IPS DF 4.7 (cell line): ENCODE measurements around the gene DENND10.

Experiments
- DNase-seq: peaks from one replicate; pipeline ENCODE4 v3.0.0-alpha.2; 2013; ENCODE audit warnings: low spot score; ENCODE audit errors: extremely low read depth

The DENND10 gene, protein sequence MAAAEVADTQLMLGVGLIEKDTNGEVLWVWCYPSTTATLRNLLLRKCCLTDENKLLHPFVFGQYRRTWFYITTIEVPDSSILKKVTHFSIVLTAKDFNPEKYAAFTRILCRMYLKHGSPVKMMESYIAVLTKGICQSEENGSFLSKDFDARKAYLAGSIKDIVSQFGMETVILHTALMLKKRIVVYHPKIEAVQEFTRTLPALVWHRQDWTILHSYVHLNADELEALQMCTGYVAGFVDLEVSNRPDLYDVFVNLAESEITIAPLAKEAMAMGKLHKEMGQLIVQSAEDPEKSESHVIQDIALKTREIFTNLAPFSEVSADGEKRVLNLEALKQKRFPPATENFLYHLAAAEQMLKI

DNA sequence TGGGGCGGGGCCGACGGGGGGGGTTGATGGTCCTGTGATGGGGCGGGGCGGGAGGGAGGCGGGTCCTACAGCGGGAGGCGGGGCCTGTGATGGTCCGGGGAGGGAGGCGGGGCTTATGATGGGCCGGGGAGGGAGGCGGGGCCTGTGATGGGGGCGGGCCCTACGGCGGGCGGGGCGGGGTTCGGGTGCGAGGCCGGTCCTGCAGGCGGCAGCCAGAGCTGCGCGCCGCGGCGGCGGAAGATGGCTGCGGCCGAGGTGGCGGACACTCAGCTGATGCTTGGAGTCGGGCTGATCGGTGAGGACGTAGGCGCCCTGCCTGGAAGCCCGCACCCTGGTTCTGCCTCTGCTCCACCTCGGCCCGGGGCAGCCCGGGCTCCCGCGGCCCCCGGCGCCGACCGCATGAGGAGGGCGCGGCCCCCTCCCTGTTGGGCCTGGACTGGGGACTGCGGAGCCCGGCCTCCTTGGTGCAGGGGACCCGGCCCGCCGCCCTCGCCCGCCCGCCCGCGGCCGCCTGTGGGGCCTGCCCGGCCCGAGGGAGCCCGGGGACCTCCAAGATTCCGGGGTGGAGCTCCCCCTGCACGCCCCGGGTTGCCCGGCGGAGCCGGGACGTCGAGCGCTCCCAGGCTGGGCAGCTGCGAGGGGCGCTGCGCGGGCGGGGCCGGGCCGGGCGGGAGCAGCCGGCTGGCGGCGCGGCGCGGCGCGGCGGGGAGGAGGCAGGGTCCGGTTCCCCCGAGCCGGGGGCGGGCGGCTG lies at the start of gene DENND10:
Gene DENND10, plus strand, starts transcription at position 211 of the 751 bp plus-strand sequence. Its CDS starts 30 bp downstream, at position 241.
- no peak for DNase-seq

- DNase-seq, result no peak
Measured at GRCh38 chr10:119055472-119055871, 48.4 kb upstream of the DENND10 start.

GRCh38 chr10:119058010-119058409 lies 45.9 kb upstream of the DENND10 start:
- DNase-seq, result no peak

DNA sequence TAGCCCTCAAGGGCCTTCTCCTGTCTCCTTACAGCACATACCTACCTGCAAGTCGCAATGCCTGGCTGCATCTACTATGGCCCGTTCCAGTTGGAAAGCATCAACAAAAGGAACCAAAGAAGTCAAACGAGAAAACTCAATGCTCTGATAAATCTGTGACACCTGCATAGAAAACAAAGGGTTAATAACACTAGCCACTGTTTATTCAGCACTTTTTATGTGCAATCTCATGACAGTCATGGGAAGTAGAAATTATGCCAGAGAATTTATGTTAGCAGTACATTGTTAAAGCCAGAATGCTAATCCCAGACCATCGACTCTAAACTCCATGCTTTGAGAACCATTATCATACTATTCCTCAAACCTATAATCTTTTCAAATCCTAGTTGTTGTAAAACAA lies 44.4 kb upstream of the DENND10 start:
- DNase-seq, result no peak

DNA sequence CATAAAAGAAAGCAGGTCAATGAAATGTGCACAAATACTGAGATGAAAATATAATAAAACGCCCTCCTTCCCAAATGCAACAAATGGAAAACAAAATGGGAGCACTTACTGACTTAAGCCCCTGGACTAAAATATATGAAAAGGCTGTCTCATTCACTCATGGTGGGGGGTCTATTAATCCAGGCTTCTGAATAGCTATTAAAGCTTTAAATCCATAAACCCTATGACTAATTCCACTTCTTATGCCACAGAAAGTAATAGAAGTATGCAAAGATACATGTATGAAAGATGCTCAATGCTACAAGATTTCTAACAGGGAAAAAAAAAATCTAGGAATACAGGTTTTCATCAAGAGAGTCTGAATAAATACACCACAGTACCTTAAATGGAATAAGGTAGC lies 43.8 kb upstream of the DENND10 start:
- DNase-seq, result no peak

DNA sequence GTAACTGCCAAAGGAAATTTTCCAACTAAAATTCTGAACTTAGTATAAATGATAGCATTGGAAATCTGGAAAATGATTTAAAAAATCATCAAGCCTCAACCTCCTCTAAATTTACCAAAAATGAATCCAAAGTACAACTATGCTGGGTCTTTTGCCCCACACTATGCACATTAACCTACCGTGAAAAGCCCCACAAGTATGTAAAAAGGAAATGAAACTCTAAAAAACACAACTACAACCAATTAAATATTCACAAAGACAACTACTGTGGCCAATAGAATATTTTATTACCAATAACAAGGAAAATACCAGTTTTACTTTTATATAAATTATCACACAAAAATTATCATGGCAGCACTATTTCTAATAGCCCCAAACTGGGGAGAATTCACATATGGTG lies 42.6 kb upstream of the DENND10 start:
- DNase-seq, result no peak

DNA sequence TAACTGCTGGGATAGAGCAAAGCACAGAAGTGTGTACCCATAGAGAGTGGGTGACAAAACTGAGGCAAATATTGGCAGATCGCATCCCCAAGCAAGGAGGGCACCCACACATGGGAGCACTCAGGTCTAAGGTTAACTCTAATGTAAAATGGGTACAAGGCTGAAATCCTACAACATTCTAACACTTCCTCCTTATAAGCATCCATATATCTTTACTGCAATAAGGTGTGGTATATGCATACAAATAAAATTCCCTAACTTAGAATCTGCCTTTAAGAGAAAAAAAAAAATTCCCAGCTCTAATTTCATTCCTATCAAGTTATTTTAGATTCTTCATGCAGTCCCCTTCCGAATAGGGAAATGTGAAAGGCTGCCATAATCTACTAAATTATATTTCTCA lies 42.0 kb upstream of the DENND10 start:
- DNase-seq, result no peak

GRCh38 chr10:119070395-119071165 lies 33.3 kb upstream of the DENND10 start:
- DNase-seq, result no peak

GRCh38 chr10:119073584-119073983 lies 30.3 kb upstream of the DENND10 start:
- no peak for DNase-seq

- DNase-seq, result no peak
Measured at GRCh38 chr10:119078422-119079179, 25.3 kb upstream of the DENND10 start.

GRCh38 chr10:119079599-119080520 lies 24.1 kb upstream of the DENND10 start:
- DNase-seq, result no peak

GRCh38 chr10:119080521-119081259 lies 23.2 kb upstream of the DENND10 start, which contains the start of gene EIF3A:
Gene EIF3A, minus strand, starts transcription at chr10:119080817. Its CDS starts 141 bp downstream, at chr10:119080676.
- DNase-seq, result peak; percentile 64

- no peak for DNase-seq
Measured at GRCh38 chr10:119084896-119085295, 19.0 kb upstream of the DENND10 start.

DNA sequence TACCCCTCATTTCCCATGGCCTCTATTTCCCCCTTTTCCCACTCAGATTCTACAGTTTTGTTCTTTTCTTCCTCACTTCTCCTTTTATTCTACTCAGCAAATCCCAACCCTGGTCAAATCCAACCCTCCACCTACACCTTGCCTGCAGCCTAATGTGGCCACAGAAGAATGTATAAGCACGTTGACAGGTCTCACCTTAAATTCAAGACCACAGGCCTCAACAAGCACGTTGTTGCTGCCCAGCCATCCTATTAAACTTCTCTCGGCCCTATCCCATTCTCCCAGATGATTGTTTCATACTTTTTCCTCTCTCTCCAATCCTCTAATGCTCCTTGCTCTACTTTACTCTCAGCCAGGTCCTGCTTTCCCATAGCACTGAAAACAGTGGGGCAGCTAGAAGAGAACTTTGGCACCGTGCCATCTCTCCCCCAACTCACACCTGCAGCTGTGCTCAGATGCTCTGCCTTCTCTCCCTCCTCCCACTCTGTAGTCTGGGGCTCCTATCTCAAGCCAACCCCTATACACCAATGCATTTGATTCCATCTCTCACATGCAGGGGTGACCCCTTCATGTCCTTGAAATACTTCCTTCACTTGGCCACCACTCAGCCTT lies 16.5 kb upstream of the DENND10 start:
- no peak for DNase-seq

DNA sequence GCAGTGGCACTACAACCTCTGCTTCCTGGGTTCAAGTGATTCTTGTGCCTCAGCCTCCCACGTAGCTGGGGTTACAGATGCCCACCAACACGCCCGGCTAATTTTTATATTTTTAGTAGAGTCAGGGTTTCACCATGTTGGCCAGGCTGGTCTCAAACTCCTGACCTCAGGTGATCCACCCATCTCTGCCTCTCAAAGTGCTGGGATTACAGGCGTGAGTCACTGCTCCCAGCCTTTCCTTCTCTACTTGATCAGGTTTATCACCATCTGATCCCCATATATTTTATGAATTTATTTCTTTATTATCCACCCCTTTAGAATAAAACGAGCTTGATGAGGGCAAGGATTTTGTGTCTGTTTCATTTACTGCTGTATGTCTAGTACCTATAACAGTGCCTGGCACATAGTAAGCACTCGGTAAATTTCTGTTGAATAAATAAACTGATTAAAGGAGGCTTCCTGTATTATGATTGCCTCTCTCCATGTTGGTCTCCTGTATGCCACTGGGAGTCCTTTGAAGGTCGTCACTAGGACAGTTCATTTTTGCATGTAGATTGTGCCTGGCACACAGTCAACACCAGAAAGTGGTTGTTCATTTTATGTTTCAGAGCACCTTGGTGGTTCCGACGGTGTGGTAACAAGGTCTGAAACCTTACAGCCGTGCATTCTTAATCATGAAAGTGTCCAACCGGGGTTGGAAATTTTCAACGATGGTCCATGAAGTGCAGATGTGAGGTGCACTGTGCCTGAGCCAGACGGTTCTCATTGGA lies 13.7 kb upstream of the DENND10 start:
- no peak for DNase-seq

- DNase-seq, result no peak
Measured at GRCh38 chr10:119090968-119091367, 12.9 kb upstream of the DENND10 start.

DNA sequence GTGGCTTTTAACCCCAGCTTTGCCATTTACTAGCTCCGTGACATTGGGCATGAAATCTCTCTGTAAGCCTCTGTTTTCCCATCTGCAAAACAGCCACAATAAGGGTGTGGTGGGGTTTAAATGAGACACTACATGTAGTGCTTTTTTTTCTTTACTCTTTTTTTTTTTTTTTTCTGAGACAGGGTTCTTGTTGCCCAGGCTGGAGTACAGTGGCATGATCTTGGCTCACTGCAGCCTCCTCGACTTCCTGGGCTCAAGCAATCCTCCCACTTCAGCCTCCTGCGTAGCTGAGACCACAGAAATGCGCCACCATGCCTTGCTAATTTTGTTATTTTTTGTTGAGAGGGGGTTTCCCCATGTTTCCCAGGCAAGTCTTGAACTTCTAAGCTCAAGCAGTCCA lies 8.3 kb upstream of the DENND10 start:
- DNase-seq, result no peak
